Prostate gland (tissue), 2 donors: Measurements from ENCODE around the gene SPG11.
"Not testable (repeated sequence)": the region's sequence is repeated elsewhere in the genome, so short reads cannot be mapped to it uniquely, and the experiment has no call there.

ENCODE experiments used
- POLR2A ChIP-seq: fragments of 450-650 bp; IDR thresholded peaks from one replicate; pipeline ENCODE4 v1.6.1; 2016; ENCODE audit warnings: antibody characterized with exemption, mild to moderate bottlenecking
- POLR2AphosphoS5 ChIP-seq: sonication (generic); formaldehyde crosslinking; IDR thresholded peaks from one replicate; pipeline ENCODE4 v1.6.1; 2017; ENCODE audit warnings: antibody characterized with exemption
- TF ChIP-seq, protein P1 (sequence below), 4 experiments: fragments of 200-600 bp in 2 of 4; fragments of 450-650 bp in 2 of 4; sonication (generic) in 2 of 4; IDR thresholded peaks; 1 replicate in 3 of 4; 2 replicates in 1 of 4; pipeline ENCODE4 v1.5.1; 2016 to 2019; ENCODE audit warnings: antibody characterized with exemption in 4 of 4, mild to moderate bottlenecking in 2 of 4, moderate library complexity in 2 of 4

DNA sequence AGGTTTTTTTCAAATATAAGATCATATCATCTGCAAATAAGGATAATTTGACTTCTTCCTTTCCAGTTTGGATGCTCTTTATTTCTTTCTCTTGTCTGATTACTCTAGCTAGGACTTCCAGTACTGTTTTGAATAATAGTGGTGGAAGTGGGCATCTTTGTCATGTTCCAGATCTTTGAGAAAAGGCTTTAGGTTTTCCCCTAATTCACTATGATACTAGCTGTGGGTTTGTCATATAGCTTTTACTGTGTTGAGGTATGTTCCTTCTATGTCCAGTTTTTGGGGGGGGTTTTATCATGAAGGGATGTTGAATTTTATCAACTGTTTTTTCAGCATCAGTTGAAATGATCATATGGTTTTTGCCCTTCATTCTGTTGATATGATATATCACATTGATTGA lies 37.2 kb upstream of the SPG11 start:
- TF ChIP-seq POLR2AphosphoS5, POLR2A: not testable (repeated sequence)
- TF ChIP-seq, protein P1, sequence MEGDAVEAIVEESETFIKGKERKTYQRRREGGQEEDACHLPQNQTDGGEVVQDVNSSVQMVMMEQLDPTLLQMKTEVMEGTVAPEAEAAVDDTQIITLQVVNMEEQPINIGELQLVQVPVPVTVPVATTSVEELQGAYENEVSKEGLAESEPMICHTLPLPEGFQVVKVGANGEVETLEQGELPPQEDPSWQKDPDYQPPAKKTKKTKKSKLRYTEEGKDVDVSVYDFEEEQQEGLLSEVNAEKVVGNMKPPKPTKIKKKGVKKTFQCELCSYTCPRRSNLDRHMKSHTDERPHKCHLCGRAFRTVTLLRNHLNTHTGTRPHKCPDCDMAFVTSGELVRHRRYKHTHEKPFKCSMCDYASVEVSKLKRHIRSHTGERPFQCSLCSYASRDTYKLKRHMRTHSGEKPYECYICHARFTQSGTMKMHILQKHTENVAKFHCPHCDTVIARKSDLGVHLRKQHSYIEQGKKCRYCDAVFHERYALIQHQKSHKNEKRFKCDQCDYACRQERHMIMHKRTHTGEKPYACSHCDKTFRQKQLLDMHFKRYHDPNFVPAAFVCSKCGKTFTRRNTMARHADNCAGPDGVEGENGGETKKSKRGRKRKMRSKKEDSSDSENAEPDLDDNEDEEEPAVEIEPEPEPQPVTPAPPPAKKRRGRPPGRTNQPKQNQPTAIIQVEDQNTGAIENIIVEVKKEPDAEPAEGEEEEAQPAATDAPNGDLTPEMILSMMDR (IDR thresholded peaks at IDR 0.05): not testable (repeated sequence)
